GM12878 (cell line): Measurements from ENCODE around the gene KIF5C. TPM values are rescaled to one million over a fixed set of nuclear protein-coding genes. Genes with fewer than 3 reads are reported as not detected.
A peak's percentile ranks its signal among the peaks of the same experiment; 100 is the strongest.

ENCODE experiments used
- ATAC-seq: fragments of 200-7000 bp; cut with Tn5 transposase; 3 replicates; pipeline ENCODE4 v1.9.1; 2020; ENCODE audit warnings: mild to moderate bottlenecking, moderate library complexity
- BruUV-seq: library from RNA; stranded (reverse); fragments of 400-500 nt; replicated peaks from 2 replicates; lab custom pipeline; 2021; lab: Mats Ljungman, UMichigan
- CTCF ChIA-PET: fragments of 300-600 bp; sonication (Branson Sonifier 250); formaldehyde crosslinking; extraction: SDS; loops from one replicate; lab custom pipeline; 2021; ENCODE audit warnings: inconsistent platforms; lab: Yijun Ruan, JAX
- POLR2A ChIA-PET: fragments of 350-600 bp; formaldehyde crosslinking; extraction: SDS; loops from one replicate; lab custom pipeline; 2021; ENCODE audit warnings: inconsistent platforms; lab: Charles Lee
- RAD21 ChIA-PET: fragments of 300-600 bp; sonication (Branson Sonifier 250); formaldehyde crosslinking; loops from one replicate; lab custom pipeline; 2023; ENCODE audit warnings: antibody characterized with exemption; ENCODE audit not compliant: unreplicated experiment; lab: Charles Lee
- SMC1A ChIA-PET: fragments of 300-600 bp; sonication (Branson Sonifier 250); formaldehyde crosslinking; loops from one replicate; lab custom pipeline; 2023; ENCODE audit not compliant: unreplicated experiment, uncharacterized antibody; lab: Charles Lee
- DNase-seq: peaks from one replicate; pipeline ENCODE4 v3.0.0-alpha.2; 2011; ENCODE audit warnings: low read depth, low spot score
- FAIRE-seq: peaks from 3 replicates; lab custom pipeline; 2011; peaks lifted over from hg19 to GRCh38; lab: Jason Lieb, UNC
- H2AFZ ChIP-seq: 2 replicates; pipeline ENCODE4 v1.6.0; 2011; ENCODE audit warnings: low read depth, low read length, control low read depth; ENCODE audit not compliant: control insufficient read depth
- H3K27ac ChIP-seq: 2 replicates; pipeline ENCODE4 v1.5.1; 2011; ENCODE audit warnings: control low read depth; ENCODE audit not compliant: control insufficient read depth, insufficient read depth
- H3K27me3 ChIP-seq, 2 experiments: replicated peaks in 1 of 2; 2 replicates each; pipeline versions ENCODE4 v1.6.0 to v1.6.1; 2011; ENCODE audit warnings: low read length in 1 of 2; ENCODE audit not compliant: control insufficient read depth in 2 of 2, insufficient read depth in 2 of 2
- H3K36me3 ChIP-seq, 2 experiments: 2 replicates each; pipeline ENCODE4 v1.5.1; 2011; ENCODE audit warnings: low read length in 1 of 2; ENCODE audit not compliant: control insufficient read depth in 2 of 2, insufficient read depth in 2 of 2
- H3K4me1 ChIP-seq: 2 replicates; pipeline ENCODE4 v1.6.1; 2011; ENCODE audit warnings: mild to moderate bottlenecking, low read length, moderate library complexity, mixed read lengths; ENCODE audit not compliant: control insufficient read depth, insufficient read depth
- H3K4me2 ChIP-seq: 2 replicates; pipeline ENCODE4 v1.6.0; 2011; ENCODE audit warnings: control low read depth; ENCODE audit not compliant: control insufficient read depth, insufficient read depth
- H3K4me3 ChIP-seq: fragments of 200-600 bp; sonication (generic); 2 replicates; pipeline ENCODE4 v1.5.1; 2016
- H3K79me2 ChIP-seq: 2 replicates; pipeline ENCODE4 v1.6.0; 2011; ENCODE audit warnings: low read length; ENCODE audit not compliant: control insufficient read depth, insufficient read depth
- H3K9ac ChIP-seq: 2 replicates; pipeline ENCODE4 v1.8.0; 2011; ENCODE audit warnings: low read length, control low read depth, mixed read lengths; ENCODE audit not compliant: control insufficient read depth, insufficient read depth
- H3K9me3 ChIP-seq: replicated peaks from 3 replicates; pipeline ENCODE4 v1.5.1; 2011; ENCODE audit warnings: mild to moderate bottlenecking, low read length; ENCODE audit not compliant: control insufficient read depth, insufficient read depth
- H4K20me1 ChIP-seq: 2 replicates; pipeline ENCODE4 v1.6.0; 2011; ENCODE audit not compliant: control insufficient read depth, insufficient read depth
- FOS ChIP-seq: IDR thresholded peaks from 3 replicates; pipeline ENCODE4 v1.6.1; 2011; ENCODE audit warnings: borderline replicate concordance; ENCODE audit not compliant: insufficient read length; ENCODE audit errors: extremely low read depth
- IKZF1 ChIP-seq: fragments of 450-650 bp; conservative IDR thresholded peaks from 2 replicates; pipeline ENCODE4 v1.6.1; 2017; ENCODE audit warnings: antibody characterized with exemption, mild to moderate bottlenecking
- RBBP5 ChIP-seq: fragments of 200-600 bp; sonication (generic); conservative IDR thresholded peaks from 2 replicates; pipeline ENCODE4 v1.6.1; 2016
- WGBS: methylation state at CpG from one replicate; pipeline ENCODE4 v1.1.6; 2016; ENCODE audit warnings: low lambda C conversion rate; ENCODE audit not compliant: insufficient replicate concordance, insufficient coverage; ENCODE audit errors: missing lambda C conversion rate; 5-methylcytosine and 5-hydroxymethylcytosine counted together
- in situ Hi-C: fragments of 300-500 bp; cut with MboI; formaldehyde crosslinking; loops from 9 replicates; pipeline ENCODE4 v1.14.3; 2018; ENCODE audit warnings: mixed read lengths
- intact Hi-C: fragments of 100-400 bp; cut with micrococcal nuclease; formaldehyde crosslinking; loops from one replicate; pipeline ENCODE4 v1.14.2; 2022; ENCODE audit not compliant: unreplicated experiment
- polyA plus RNA-seq, 11 experiments: library from polyadenylated mRNA; depleted of rRNA in 4 of 11; unstranded in 6 of 11; stranded (reverse) in 5 of 11; fragments of >200 nt; fragmentation: Nextera tagmentation in 4 of 11; fragmentation: Illumina TruSeq in 1 of 11; extraction: Ambion mirVana in 4 of 11; extraction: Trizol in 1 of 11; gene quantifications; 1 replicate in 1 of 11; 2 replicates in 10 of 11; pipeline versions ENCODE4 v1.2.1 to v1.2.3, GENCODE V29; 2011 to 2016; ENCODE audit warnings: inconsistent platforms in 2 of 11, missing spikeins in 2 of 11, low read depth in 1 of 11
- total RNA-seq, 4 experiments: library from RNA; depleted of rRNA in 3 of 4; stranded (reverse); fragments of >200 nt in 3 of 4; fragmentation: Illumina TruSeq in 1 of 4; extraction: Trizol in 1 of 4; gene quantifications; 2 replicates each; pipeline versions ENCODE4 v1.2.1 to v1.2.3, GENCODE V29; 2013 to 2021
- TF ChIP-seq, protein P1 (sequence below), 3 experiments: IDR thresholded peaks in 2 of 3; conservative IDR thresholded peaks in 1 of 3; 2 replicates each; pipeline ENCODE4 v1.5.1; 2011; ENCODE audit warnings: low read depth in 3 of 3, low read length in 3 of 3, mild to moderate bottlenecking in 3 of 3, control low read depth in 2 of 3, moderate library complexity in 2 of 3, inconsistent platforms in 1 of 3, mixed read lengths in 1 of 3; ENCODE audit not compliant: control insufficient read depth in 2 of 3, insufficient read depth in 1 of 3; ENCODE audit errors: extremely low read depth in 1 of 3

Gene KIF5C
- total and polyA plus RNA-seq, 10 of the 15 experiments (the other 5 are each of a cell fraction or from before 2014, with no cell fraction given) = 0.08 to 0.49 (median 0.24) TPM

DNA sequence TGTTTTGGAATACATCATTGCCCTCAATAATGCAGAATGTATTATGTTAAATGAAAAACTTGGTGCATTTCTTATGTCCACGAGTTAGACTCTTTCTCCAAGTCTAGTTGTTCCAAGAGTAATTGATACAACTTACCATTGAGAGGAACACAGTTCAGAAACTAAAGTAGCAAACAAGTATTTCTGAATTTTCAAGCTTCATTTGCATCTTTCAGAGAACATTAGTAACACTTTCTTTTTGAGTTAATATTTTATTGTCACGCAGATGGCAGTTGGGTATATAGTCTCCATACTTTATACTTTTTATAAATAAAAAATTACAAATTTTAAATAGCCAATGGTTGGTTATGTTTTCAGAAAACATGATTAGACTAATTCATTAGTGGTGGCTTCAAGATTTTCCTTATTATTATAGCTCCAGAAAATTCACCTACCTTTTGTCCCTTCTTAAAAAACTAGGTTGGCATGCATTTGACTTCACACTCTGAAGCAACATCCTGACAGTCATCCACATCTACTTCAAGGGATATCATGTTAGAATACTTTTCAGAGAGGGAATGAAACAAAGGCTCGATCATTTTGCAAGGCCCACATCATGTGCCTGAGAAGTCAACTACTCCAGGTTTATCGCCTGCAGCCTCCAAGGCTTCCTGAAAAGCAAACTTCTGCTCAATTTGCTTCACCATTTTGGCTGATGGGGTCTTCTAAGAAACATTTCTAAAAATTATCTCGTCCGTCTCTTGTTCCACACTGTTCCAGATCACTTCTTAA is 193.4 kb downstream of the KIF5C start:
- ATAC-seq (no peak), FAIRE-seq (no peak), DNase-seq (no peak)
- in situ Hi-C loops (no loop called here), intact Hi-C loops (no loop called here)
- H3K4me2 ChIP-seq = no peak overlapping the region; the same call in 1 of the 2 replicates
- peak overlapping the region; percentile 28 for H2AFZ ChIP-seq
- TF ChIP-seq, protein P1, sequence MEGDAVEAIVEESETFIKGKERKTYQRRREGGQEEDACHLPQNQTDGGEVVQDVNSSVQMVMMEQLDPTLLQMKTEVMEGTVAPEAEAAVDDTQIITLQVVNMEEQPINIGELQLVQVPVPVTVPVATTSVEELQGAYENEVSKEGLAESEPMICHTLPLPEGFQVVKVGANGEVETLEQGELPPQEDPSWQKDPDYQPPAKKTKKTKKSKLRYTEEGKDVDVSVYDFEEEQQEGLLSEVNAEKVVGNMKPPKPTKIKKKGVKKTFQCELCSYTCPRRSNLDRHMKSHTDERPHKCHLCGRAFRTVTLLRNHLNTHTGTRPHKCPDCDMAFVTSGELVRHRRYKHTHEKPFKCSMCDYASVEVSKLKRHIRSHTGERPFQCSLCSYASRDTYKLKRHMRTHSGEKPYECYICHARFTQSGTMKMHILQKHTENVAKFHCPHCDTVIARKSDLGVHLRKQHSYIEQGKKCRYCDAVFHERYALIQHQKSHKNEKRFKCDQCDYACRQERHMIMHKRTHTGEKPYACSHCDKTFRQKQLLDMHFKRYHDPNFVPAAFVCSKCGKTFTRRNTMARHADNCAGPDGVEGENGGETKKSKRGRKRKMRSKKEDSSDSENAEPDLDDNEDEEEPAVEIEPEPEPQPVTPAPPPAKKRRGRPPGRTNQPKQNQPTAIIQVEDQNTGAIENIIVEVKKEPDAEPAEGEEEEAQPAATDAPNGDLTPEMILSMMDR (IDR thresholded peaks at IDR 0.05 in 2 of 3, conservative IDR thresholded peaks at IDR 0.05 in 1 of 3; ENCODE audit: control insufficient read depth in 2 of 3, extremely low read depth in 1 of 3, insufficient read depth in 1 of 3, low read depth in 3 of 3, low read length in 3 of 3) = no peak
- no peak for TF ChIP-seq IKZF1
- TF ChIP-seq RBBP5 = no peak
- no peak for TF ChIP-seq FOS
- BruUV-seq = no TSS peak
- no peaks in the 10 kb centered on the region for H3K79me2 ChIP-seq
- peaks cover 6% of the 10 kb centered on the region for H3K4me1 ChIP-seq
- ChIA-PET SMC1A (no interaction called here), CTCF (no interaction called here), RAD21 (no interaction called here), POLR2A (no interaction called here)
- H3K9ac ChIP-seq = no peak overlapping the region
- peak overlapping the region; percentile 23; the same call in 1 of the 2 replicates for H3K27ac ChIP-seq
- 85% methylated on average over 6 of the region's 6 CpGs for WGBS
- H4K20me1 ChIP-seq = no peaks in the 10 kb centered on the region
- no peaks in the 10 kb centered on the region for H3K36me3 ChIP-seq
- no peaks in the 10 kb centered on the region for H3K27me3 ChIP-seq
- no peaks in the 10 kb centered on the region; the same call in 2 of the 3 replicates for H3K9me3 ChIP-seq
- no peak overlapping the region for H3K4me3 ChIP-seq
